ENCODE results near the gene RNF157.
"Not testable (repeated sequence)": the region's sequence is repeated elsewhere in the genome, so short reads cannot be mapped to it uniquely, and the experiment has no call there.

RNF157 gene

GRCh38 chr17:76268015-76268749 is 27.9 kb upstream of the RNF157 start:
- H3K27me3 ChIP-seq (ENCODE audit: control insufficient read depth in 1 of 2, insufficient read depth in 2 of 2, low read length in 2 of 2), result no peaks in the 10 kb centered on the region
- peaks cover 46% of the 10 kb centered on the region for H3K4me1 ChIP-seq (ENCODE audit: insufficient read depth, low read length)
- peaks cover 4% of the 10 kb centered on the region for H3K36me3 ChIP-seq (ENCODE audit: insufficient read depth, low read length)
- no peak overlapping the region for H3K9ac ChIP-seq (ENCODE audit: low read length)
- no peak overlapping the region for H3K4me3 ChIP-seq (ENCODE audit: low read depth in 1 of 2, low read length in 2 of 2)
- peak overlapping the region; percentile 52 for H3K27ac ChIP-seq (ENCODE audit: low read depth, low read length)
- no peaks in the 10 kb centered on the region for H3K9me3 ChIP-seq (ENCODE audit: low read length)

- peaks cover 46% of the 10 kb centered on the region for H3K4me1 ChIP-seq (ENCODE audit: insufficient read depth, low read length)
- not testable (repeated sequence) for H3K9ac ChIP-seq (ENCODE audit: low read length); H3K4me3 ChIP-seq (ENCODE audit: low read depth in 1 of 2, low read length in 2 of 2); H3K27me3 ChIP-seq (ENCODE audit: control insufficient read depth in 1 of 2, insufficient read depth in 2 of 2, low read length in 2 of 2); H3K36me3 ChIP-seq (ENCODE audit: insufficient read depth, low read length); H3K9me3 ChIP-seq (ENCODE audit: low read length)
- peak overlapping the region; percentile 52 for H3K27ac ChIP-seq (ENCODE audit: low read depth, low read length)
These were observed 27.3 kb upstream of the RNF157 start for GRCh38 chr17:76267581-76268001.

GRCh38 chr17:76267051-76267576 is 26.8 kb upstream of the RNF157 start:
- peak overlapping the region in 1 of 2 donors; percentile 60 for H3K4me3 ChIP-seq (ENCODE audit: low read depth in 1 of 2, low read length in 2 of 2)
- no peaks in the 10 kb centered on the region for H3K27me3 ChIP-seq (ENCODE audit: control insufficient read depth in 1 of 2, insufficient read depth in 2 of 2, low read length in 2 of 2)
- H3K27ac ChIP-seq (ENCODE audit: low read depth, low read length), result peak overlapping the region; percentile 35
- H3K36me3 ChIP-seq (ENCODE audit: insufficient read depth, low read length), result peaks cover 4% of the 10 kb centered on the region
- peaks cover 42% of the 10 kb centered on the region for H3K4me1 ChIP-seq (ENCODE audit: insufficient read depth, low read length)
- H3K9me3 ChIP-seq (ENCODE audit: low read length), result no peaks in the 10 kb centered on the region
- peak overlapping the region; percentile 65 for H3K9ac ChIP-seq (ENCODE audit: low read length)

- H3K4me3 ChIP-seq (ENCODE audit: low read depth in 1 of 2, low read length in 2 of 2), result peak overlapping the region; percentile 60 to 94
- H3K27me3 ChIP-seq (ENCODE audit: control insufficient read depth in 1 of 2, insufficient read depth in 2 of 2, low read length in 2 of 2), result no peaks in the 10 kb centered on the region
- H3K9me3 ChIP-seq (ENCODE audit: low read length), result no peaks in the 10 kb centered on the region
- peaks cover 36% of the 10 kb centered on the region for H3K4me1 ChIP-seq (ENCODE audit: insufficient read depth, low read length)
- peak overlapping the region; percentile 65 for H3K9ac ChIP-seq (ENCODE audit: low read length)
- peak overlapping the region; percentile 89 for H3K27ac ChIP-seq (ENCODE audit: low read depth, low read length)
- H3K36me3 ChIP-seq (ENCODE audit: insufficient read depth, low read length), result peaks cover 4% of the 10 kb centered on the region
These were observed 26.1 kb upstream of the RNF157 start for GRCh38 chr17:76266244-76266938.

GRCh38 chr17:76265624-76266243 is 25.4 kb upstream of the RNF157 start:
- Histone ChIP-seq H3K9me3 (ENCODE audit: low read length) (no peaks in the 10 kb centered on the region), H3K27me3 (ENCODE audit: control insufficient read depth in 1 of 2, insufficient read depth in 2 of 2, low read length in 2 of 2) (no peaks in the 10 kb centered on the region), H3K4me1 (ENCODE audit: insufficient read depth, low read length) (peaks cover 33% of the 10 kb centered on the region), H3K27ac (ENCODE audit: low read depth, low read length) (peak overlapping the region; percentile 89), H3K4me3 (ENCODE audit: low read depth in 1 of 2, low read length in 2 of 2) (peak overlapping the region; percentile 60 to 94), H3K36me3 (ENCODE audit: insufficient read depth, low read length) (peaks cover 1% of the 10 kb centered on the region), H3K9ac (ENCODE audit: low read length) (no peak overlapping the region)

GRCh38 chr17:76264755-76265623 is 24.7 kb upstream of the RNF157 start, which contains the start of gene UBALD2:
UBALD2 (plus strand) TSS chr17:76265348; CDS start chr17:76265506, 158 bp downstream.
- Histone ChIP-seq H3K4me3 (ENCODE audit: low read depth in 1 of 2, low read length in 2 of 2) (peak within 1 kb of the TSS; percentile 60 to 94), H3K36me3 (ENCODE audit: insufficient read depth, low read length) (no peaks in the 10 kb centered on the region), H3K9me3 (ENCODE audit: low read length) (no peaks in the 10 kb centered on the region), H3K27me3 (ENCODE audit: control insufficient read depth in 1 of 2, insufficient read depth in 2 of 2, low read length in 2 of 2) (no peaks in the 10 kb centered on the region), H3K27ac (ENCODE audit: low read depth, low read length) (peak within 1 kb of the TSS; percentile 89), H3K4me1 (ENCODE audit: insufficient read depth, low read length) (peaks cover 33% of the 10 kb centered on the region), H3K9ac (ENCODE audit: low read length) (peak within 1 kb of the TSS; percentile 65)

- Histone ChIP-seq H3K4me3 (ENCODE audit: low read depth in 1 of 2, low read length in 2 of 2) (no peak overlapping the region), H3K4me1 (ENCODE audit: insufficient read depth, low read length) (peaks cover 31% of the 10 kb centered on the region), H3K36me3 (ENCODE audit: insufficient read depth, low read length) (no peaks in the 10 kb centered on the region), H3K27me3 (ENCODE audit: control insufficient read depth in 1 of 2, insufficient read depth in 2 of 2, low read length in 2 of 2) (no peaks in the 10 kb centered on the region), H3K9me3 (ENCODE audit: low read length) (no peaks in the 10 kb centered on the region), H3K9ac (ENCODE audit: low read length) (no peak overlapping the region), H3K27ac (ENCODE audit: low read depth, low read length) (no peak overlapping the region)
These were observed 24.1 kb upstream of the RNF157 start for GRCh38 chr17:76264425-76264754.

GRCh38 chr17:76263896-76264295 is 23.6 kb upstream of the RNF157 start:
- Histone ChIP-seq H3K27ac (ENCODE audit: low read depth, low read length) (no peak overlapping the region), H3K9ac (ENCODE audit: low read length) (no peak overlapping the region), H3K9me3 (ENCODE audit: low read length) (no peaks in the 10 kb centered on the region), H3K36me3 (ENCODE audit: insufficient read depth, low read length) (no peaks in the 10 kb centered on the region), H3K4me3 (ENCODE audit: low read depth in 1 of 2, low read length in 2 of 2) (no peak overlapping the region), H3K4me1 (ENCODE audit: insufficient read depth, low read length) (peaks cover 26% of the 10 kb centered on the region), H3K27me3 (ENCODE audit: control insufficient read depth in 1 of 2, insufficient read depth in 2 of 2, low read length in 2 of 2) (no peaks in the 10 kb centered on the region)

- no peak overlapping the region for H3K9ac ChIP-seq (ENCODE audit: low read length)
- H3K27ac ChIP-seq (ENCODE audit: low read depth, low read length), result no peak overlapping the region
- peaks cover 21% of the 10 kb centered on the region for H3K4me1 ChIP-seq (ENCODE audit: insufficient read depth, low read length)
- no peak overlapping the region for H3K4me3 ChIP-seq (ENCODE audit: low read depth in 1 of 2, low read length in 2 of 2)
- no peaks in the 10 kb centered on the region for H3K9me3 ChIP-seq (ENCODE audit: low read length)
- H3K36me3 ChIP-seq (ENCODE audit: insufficient read depth, low read length), result no peaks in the 10 kb centered on the region
- no peaks in the 10 kb centered on the region for H3K27me3 ChIP-seq (ENCODE audit: control insufficient read depth in 1 of 2, insufficient read depth in 2 of 2, low read length in 2 of 2)
These were observed 22.5 kb upstream of the RNF157 start for GRCh38 chr17:76262732-76263344.

GRCh38 chr17:76261421-76262215 is 21.3 kb upstream of the RNF157 start:
- H3K4me1 ChIP-seq (ENCODE audit: insufficient read depth, low read length), result peaks cover 12% of the 10 kb centered on the region
- H3K36me3 ChIP-seq (ENCODE audit: insufficient read depth, low read length), result no peaks in the 10 kb centered on the region
- H3K9ac ChIP-seq (ENCODE audit: low read length), result no peak overlapping the region
- no peaks in the 10 kb centered on the region for H3K9me3 ChIP-seq (ENCODE audit: low read length)
- H3K27ac ChIP-seq (ENCODE audit: low read depth, low read length), result no peak overlapping the region
- H3K27me3 ChIP-seq (ENCODE audit: control insufficient read depth in 1 of 2, insufficient read depth in 2 of 2, low read length in 2 of 2), result no peaks in the 10 kb centered on the region
- no peak overlapping the region for H3K4me3 ChIP-seq (ENCODE audit: low read depth in 1 of 2, low read length in 2 of 2)
